Panc1 (cell line): Measurements from ENCODE around the gene PDCD4.

Experiments used
- POLR2AphosphoS5 ChIP-seq: IDR thresholded peaks from 2 replicates; pipeline ENCODE4 v1.6.1; 2012; ENCODE audit warnings: mild to moderate bottlenecking, low read depth, low read length, moderate library complexity
- SIN3A ChIP-seq: IDR thresholded peaks from 2 replicates; pipeline ENCODE4 v1.6.1; 2012; ENCODE audit warnings: low read depth, mild to moderate bottlenecking, low read length, moderate library complexity, borderline replicate concordance; ENCODE audit not compliant: insufficient read depth
- TF ChIP-seq, protein P1 (sequence below): fragments of 450-650 bp; IDR thresholded peaks from 2 replicates; pipeline ENCODE4 v1.5.1; 2017; ENCODE audit warnings: mild to moderate bottlenecking
- TF ChIP-seq, protein P2 (sequence below), 2 experiments: IDR thresholded peaks; 2 replicates each; pipeline ENCODE4 v1.6.1; 2011 to 2012; ENCODE audit warnings: low read depth in 2 of 2, control low read depth in 1 of 2, low read length in 1 of 2, mild to moderate bottlenecking in 1 of 2, moderate library complexity in 1 of 2; ENCODE audit not compliant: insufficient read depth in 1 of 2

DNA sequence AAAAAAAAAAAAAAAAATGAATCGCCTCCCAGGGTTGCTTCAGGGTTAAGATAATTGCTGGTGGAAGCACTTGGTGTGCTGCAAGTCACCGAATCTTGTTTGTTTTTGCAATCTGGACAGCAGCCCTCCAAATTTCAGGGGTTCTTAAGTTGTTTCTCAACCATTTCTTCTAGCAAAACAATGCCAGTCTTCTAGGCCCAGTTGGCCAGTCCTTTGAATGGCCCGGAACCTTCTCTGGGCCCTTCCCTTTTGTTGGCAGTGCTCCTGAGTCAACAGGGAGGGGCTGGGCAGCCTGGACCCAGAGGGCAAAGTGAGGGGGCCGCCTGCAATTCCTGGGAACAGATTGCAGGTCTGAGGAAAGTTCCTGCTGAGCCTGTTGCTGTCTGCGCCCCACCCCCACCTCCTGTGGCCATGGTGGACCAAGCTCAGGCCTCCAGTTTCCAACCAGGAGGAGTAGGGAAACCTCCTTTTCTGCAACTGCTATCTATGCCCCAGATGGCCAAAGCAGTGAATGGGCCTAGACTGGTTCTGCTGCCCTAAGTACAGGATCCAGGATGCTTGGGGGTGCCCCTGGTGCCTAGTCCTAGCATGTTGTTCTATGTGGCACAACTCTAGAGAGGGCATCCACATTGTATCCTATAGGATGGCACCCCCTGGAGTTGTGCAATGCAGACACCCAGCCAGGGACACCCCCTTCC lies 31.4 kb upstream of the PDCD4 start:
- TF ChIP-seq, protein P1, sequence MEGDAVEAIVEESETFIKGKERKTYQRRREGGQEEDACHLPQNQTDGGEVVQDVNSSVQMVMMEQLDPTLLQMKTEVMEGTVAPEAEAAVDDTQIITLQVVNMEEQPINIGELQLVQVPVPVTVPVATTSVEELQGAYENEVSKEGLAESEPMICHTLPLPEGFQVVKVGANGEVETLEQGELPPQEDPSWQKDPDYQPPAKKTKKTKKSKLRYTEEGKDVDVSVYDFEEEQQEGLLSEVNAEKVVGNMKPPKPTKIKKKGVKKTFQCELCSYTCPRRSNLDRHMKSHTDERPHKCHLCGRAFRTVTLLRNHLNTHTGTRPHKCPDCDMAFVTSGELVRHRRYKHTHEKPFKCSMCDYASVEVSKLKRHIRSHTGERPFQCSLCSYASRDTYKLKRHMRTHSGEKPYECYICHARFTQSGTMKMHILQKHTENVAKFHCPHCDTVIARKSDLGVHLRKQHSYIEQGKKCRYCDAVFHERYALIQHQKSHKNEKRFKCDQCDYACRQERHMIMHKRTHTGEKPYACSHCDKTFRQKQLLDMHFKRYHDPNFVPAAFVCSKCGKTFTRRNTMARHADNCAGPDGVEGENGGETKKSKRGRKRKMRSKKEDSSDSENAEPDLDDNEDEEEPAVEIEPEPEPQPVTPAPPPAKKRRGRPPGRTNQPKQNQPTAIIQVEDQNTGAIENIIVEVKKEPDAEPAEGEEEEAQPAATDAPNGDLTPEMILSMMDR, result no peak
- TF ChIP-seq POLR2AphosphoS5 (no peak), SIN3A (no peak)
- TF ChIP-seq, protein P2, sequence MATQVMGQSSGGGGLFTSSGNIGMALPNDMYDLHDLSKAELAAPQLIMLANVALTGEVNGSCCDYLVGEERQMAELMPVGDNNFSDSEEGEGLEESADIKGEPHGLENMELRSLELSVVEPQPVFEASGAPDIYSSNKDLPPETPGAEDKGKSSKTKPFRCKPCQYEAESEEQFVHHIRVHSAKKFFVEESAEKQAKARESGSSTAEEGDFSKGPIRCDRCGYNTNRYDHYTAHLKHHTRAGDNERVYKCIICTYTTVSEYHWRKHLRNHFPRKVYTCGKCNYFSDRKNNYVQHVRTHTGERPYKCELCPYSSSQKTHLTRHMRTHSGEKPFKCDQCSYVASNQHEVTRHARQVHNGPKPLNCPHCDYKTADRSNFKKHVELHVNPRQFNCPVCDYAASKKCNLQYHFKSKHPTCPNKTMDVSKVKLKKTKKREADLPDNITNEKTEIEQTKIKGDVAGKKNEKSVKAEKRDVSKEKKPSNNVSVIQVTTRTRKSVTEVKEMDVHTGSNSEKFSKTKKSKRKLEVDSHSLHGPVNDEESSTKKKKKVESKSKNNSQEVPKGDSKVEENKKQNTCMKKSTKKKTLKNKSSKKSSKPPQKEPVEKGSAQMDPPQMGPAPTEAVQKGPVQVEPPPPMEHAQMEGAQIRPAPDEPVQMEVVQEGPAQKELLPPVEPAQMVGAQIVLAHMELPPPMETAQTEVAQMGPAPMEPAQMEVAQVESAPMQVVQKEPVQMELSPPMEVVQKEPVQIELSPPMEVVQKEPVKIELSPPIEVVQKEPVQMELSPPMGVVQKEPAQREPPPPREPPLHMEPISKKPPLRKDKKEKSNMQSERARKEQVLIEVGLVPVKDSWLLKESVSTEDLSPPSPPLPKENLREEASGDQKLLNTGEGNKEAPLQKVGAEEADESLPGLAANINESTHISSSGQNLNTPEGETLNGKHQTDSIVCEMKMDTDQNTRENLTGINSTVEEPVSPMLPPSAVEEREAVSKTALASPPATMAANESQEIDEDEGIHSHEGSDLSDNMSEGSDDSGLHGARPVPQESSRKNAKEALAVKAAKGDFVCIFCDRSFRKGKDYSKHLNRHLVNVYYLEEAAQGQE (IDR thresholded peaks at IDR 0.05; ENCODE audit: insufficient read depth in 1 of 2, low read depth in 2 of 2, low read length in 1 of 2), result no peak
